Heart left ventricle (tissue), 16 donors: ENCODE data around the gene SEMA5B. TPM values are rescaled to one million over a fixed set of nuclear protein-coding genes. Genes with fewer than 3 reads are reported as not detected.

ENCODE experiments used
- ATAC-seq, 4 donors: fragments of 200-7000 bp; cut with Tn5 transposase; one replicate each; pipeline ENCODE4 v1.9.1; 2020 to 2022; ENCODE audit warnings: moderate library complexity in 4 of 4, mild to moderate bottlenecking in 3 of 4, moderate number of reproducible peaks in 1 of 4
- DNase-seq, 5 donors: peaks; one replicate each; pipeline ENCODE4 v3.0.0-alpha.2; 2020
- H3K27ac ChIP-seq, 12 donors: fragments of 200-600 bp; sonication (generic) in 4 of 12; one replicate each; pipeline versions ENCODE4 v1.5.0 to v1.8.0; 2016 to 2022; ENCODE audit warnings: mild to moderate bottlenecking in 2 of 12
- H3K27me3 ChIP-seq, 9 donors: fragments of 200-600 bp; sonication (generic) in 2 of 9; one replicate each; pipeline versions ENCODE4 v1.5.1 to v1.8.0; 2016 to 2022; ENCODE audit warnings: mild to moderate bottlenecking in 3 of 9
- H3K36me3 ChIP-seq, 9 donors: fragments of 200-600 bp; sonication (generic) in 2 of 9; one replicate each; pipeline versions ENCODE4 v1.5.0 to v1.8.0; 2018 to 2022; ENCODE audit warnings: mild to moderate bottlenecking in 2 of 9
- H3K4me1 ChIP-seq, 12 donors: fragments of 200-600 bp; sonication (generic) in 4 of 12; one replicate each; pipeline versions ENCODE4 v1.5.0 to v1.8.0; 2016 to 2022; ENCODE audit warnings: mild to moderate bottlenecking in 3 of 12
- H3K4me3 ChIP-seq, 12 donors: fragments of 200-600 bp; sonication (generic) in 4 of 12; one replicate each; pipeline versions ENCODE4 v1.5.0 to v1.8.0; 2017 to 2022; ENCODE audit warnings: mild to moderate bottlenecking in 9 of 12, moderate library complexity in 4 of 12
- H3K9me3 ChIP-seq, 12 donors: fragments of 200-600 bp; sonication (generic) in 4 of 12; one replicate each; pipeline versions ENCODE4 v1.5.0 to v1.8.0; 2016 to 2022; ENCODE audit warnings: mild to moderate bottlenecking in 1 of 12
- POLR2A ChIP-seq, 2 donors: fragments of 450-650 bp; IDR thresholded peaks; one replicate each; pipeline ENCODE4 v1.6.1; 2017; ENCODE audit warnings: antibody characterized with exemption in 2 of 2, mild to moderate bottlenecking in 2 of 2, moderate library complexity in 2 of 2
- WGBS, 4 donors: extraction: QIAGEN DNeasy Blood & Tissue Kit in 2 of 4; methylation state at CpG; one replicate each; pipeline versions ENCODE4 v1.1.5 to v1.1.7; 2013 to 2018; 5-methylcytosine and 5-hydroxymethylcytosine counted together
- intact Hi-C, 10 donors: fragments of 100-400 bp; cut with DNase I; formaldehyde crosslinking; loops; one replicate each; pipeline versions ENCODE4 v1.11.1 to v1.14.2; 2022
- polyA plus RNA-seq, 2 donors: library from polyadenylated mRNA; stranded (reverse); fragments of 200-250 nt; gene quantifications; one replicate each; pipeline ENCODE4 v1.2.3, GENCODE V29; 2013
- total RNA-seq, 9 donors: library from RNA; depleted of rRNA in 2 of 9; stranded (reverse); fragments of >200 nt in 2 of 9; fragmentation: NEBNext Ultra II Directional in 3 of 9; extraction: Animal tissue kit (Norgen Biotek cat#: 25700) in 3 of 9; gene quantifications; one replicate each; pipeline versions ENCODE4 v1.1.0 to v1.2.4, GENCODE V29; 2016 to 2023
- TF ChIP-seq, protein P1 (sequence below), 12 donors: fragments of 200-600 bp; sonication (generic) in 4 of 12; IDR thresholded peaks; one replicate each; pipeline versions ENCODE4 v1.5.0 to v1.8.0; 2018 to 2022; ENCODE audit warnings: antibody characterized with exemption in 12 of 12, mild to moderate bottlenecking in 5 of 12
- donor health status: ischemic (EF 13 %, LVEDD 7.1; RV severe dilation, severe dysfunction).
- donor health status: healthy with polysubstance abuse.
- donor health status: DM: no; HTN: yes; CAD: no.
- donor health status: DM: no; HTN: no; CAD: no.
- donor health status: ischemic (EF 25% LVEDD 6.9; RV normal size, moderate dysfunction).
- donor health status: ischemic (EF 25% LVEDD 5.7; RV mildly dilated, moderate dysfunction).
- donor health status: healthy.
- donor health status: DM: yes; HTN: yes; CAD: no.
- donor health status: ischemic (EF 35%, LVEDD 5.7; RV mildly dilated, moderate dysfunction).
- donor health status: nonischemic (EF 11% LVEDD 7.7; RV severe dilation, severe dysfunction).
- donor health status: DM: yes; HTN: yes; CAD: no.
- donor health status: PGD.
- donor health status: ischemic (EF 29% LVEDD 5.4; RV normal size, mild dysfunction).
- donor health status: nonischemic (EF 23%, LVEDD 6.1; RV moderate dilation, normal function).

Gene SEMA5B
- total and polyA plus RNA-seq, 11 donors: 2.2 to 16.7 (median 7.0) TPM

GRCh38 chr3:122875547-122876127, 151.9 kb downstream of the SEMA5B start:
- Histone ChIP-seq H3K27ac (no peak overlapping the region), H3K4me3 (no peak overlapping the region), H3K36me3 (peaks cover 0 to 52% (median 34%) of the 10 kb centered on the region in 9 donors), H3K4me1 (no peaks in the 10 kb centered on the region), H3K27me3 (no peaks in the 10 kb centered on the region), H3K9me3 (no peaks in the 10 kb centered on the region)
- intact Hi-C loops: no loop called here
- ATAC-seq: no peak
- TF ChIP-seq, protein P1, sequence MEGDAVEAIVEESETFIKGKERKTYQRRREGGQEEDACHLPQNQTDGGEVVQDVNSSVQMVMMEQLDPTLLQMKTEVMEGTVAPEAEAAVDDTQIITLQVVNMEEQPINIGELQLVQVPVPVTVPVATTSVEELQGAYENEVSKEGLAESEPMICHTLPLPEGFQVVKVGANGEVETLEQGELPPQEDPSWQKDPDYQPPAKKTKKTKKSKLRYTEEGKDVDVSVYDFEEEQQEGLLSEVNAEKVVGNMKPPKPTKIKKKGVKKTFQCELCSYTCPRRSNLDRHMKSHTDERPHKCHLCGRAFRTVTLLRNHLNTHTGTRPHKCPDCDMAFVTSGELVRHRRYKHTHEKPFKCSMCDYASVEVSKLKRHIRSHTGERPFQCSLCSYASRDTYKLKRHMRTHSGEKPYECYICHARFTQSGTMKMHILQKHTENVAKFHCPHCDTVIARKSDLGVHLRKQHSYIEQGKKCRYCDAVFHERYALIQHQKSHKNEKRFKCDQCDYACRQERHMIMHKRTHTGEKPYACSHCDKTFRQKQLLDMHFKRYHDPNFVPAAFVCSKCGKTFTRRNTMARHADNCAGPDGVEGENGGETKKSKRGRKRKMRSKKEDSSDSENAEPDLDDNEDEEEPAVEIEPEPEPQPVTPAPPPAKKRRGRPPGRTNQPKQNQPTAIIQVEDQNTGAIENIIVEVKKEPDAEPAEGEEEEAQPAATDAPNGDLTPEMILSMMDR (IDR thresholded peaks at IDR 0.05): no peak
- TF ChIP-seq POLR2A (IDR thresholded peaks at IDR 0.05): no peak
- DNase-seq: no peak

DNA sequence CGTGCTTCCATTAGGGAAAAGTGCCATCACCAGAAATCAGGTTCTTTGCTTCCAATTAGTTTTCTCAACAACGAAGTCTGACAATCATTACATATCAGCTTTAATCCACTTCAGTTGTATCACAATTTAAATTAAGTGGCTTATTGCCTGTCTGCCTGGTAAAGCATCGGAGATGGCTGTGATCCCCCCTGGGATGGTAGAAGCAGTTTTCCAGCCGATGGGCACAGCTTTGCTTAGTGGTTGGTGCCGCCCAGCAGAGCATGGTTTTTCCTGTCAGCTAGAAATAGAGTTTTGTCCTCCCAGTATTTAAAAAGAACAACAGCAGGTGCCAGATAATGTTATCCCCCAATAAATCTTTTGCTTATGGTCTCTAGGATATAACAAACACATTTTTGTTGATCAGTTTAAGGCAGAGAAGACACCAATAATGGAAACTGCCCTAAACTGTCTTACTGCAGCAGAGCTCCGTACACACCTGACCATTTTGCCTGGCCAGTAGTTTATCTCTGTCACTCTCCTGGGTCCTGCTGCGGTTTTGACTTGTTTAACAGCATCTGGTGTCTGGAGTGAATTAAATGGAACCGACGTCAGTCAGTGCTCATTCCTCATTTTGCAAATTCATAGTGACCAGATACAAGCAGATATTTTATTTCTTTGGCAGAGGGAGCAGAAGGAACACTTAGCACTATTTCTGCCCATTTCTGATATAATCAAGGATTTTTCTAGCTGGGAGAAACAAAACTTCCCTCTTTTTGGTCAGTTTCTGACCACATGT, 153.6 kb downstream of the SEMA5B start:
- intact Hi-C loops: no loop called here
- WGBS, 4 donors: 93 to 96% (median 94%) methylated on average over 9 of the region's 9 CpGs
- no peak for TF ChIP-seq POLR2A (IDR thresholded peaks at IDR 0.05)
- TF ChIP-seq, protein P1 (IDR thresholded peaks at IDR 0.05): no peak
- Histone ChIP-seq H3K27ac (no peak overlapping the region), H3K4me1 (no peaks in the 10 kb centered on the region), H3K27me3 (no peaks in the 10 kb centered on the region), H3K36me3 (peaks cover 0 to 35% (median 26%) of the 10 kb centered on the region in 9 donors), H3K9me3 (no peaks in the 10 kb centered on the region), H3K4me3 (no peak overlapping the region)
- DNase-seq: no peak
- no peak for ATAC-seq

- ATAC-seq (no peak), DNase-seq (no peak)
- intact Hi-C loops: loop anchor here in 1 of 10 donors (10.0 kb wide), 1 partner anchor 156 kb away; the partner anchor contains the start of gene SEMA5B
- TF ChIP-seq, protein P1 (IDR thresholded peaks at IDR 0.05): no peak
- no peak for TF ChIP-seq POLR2A (IDR thresholded peaks at IDR 0.05)
- Histone ChIP-seq H3K4me1 (no peaks in the 10 kb centered on the region), H3K9me3 (no peaks in the 10 kb centered on the region), H3K36me3 (peaks cover 0 to 54% (median 28%) of the 10 kb centered on the region in 9 donors), H3K27ac (no peak overlapping the region), H3K4me3 (no peak overlapping the region), H3K27me3 (no peaks in the 10 kb centered on the region)
Measured at GRCh38 chr3:122868322-122868721, 159.2 kb downstream of the SEMA5B start.

- Histone ChIP-seq H3K4me1 (no peaks in the 10 kb centered on the region), H3K27ac (no peak overlapping the region), H3K9me3 (no peaks in the 10 kb centered on the region), H3K27me3 (no peaks in the 10 kb centered on the region), H3K36me3 (peaks cover 0 to 72% (median 29%) of the 10 kb centered on the region in 9 donors), H3K4me3 (no peak overlapping the region)
- ATAC-seq (no peak), DNase-seq (no peak)
- TF ChIP-seq, protein P1 (IDR thresholded peaks at IDR 0.05): no peak
- TF ChIP-seq POLR2A (IDR thresholded peaks at IDR 0.05): no peak
- intact Hi-C loops: loop anchor here in 1 of 10 donors (10.0 kb wide), 1 partner anchor 160 kb away; the partner anchor contains the start of gene SEMA5B
Measured at GRCh38 chr3:122864498-122864897, 163.1 kb downstream of the SEMA5B start.
